HL-60 (cell line): ENCODE data around the gene ZNF469.

ENCODE experiments used
- DNase-seq, 2 experiments: peaks; one replicate each; pipeline ENCODE4 v3.0.0-alpha.2; 2010 to 2020; ENCODE audit warnings: low read depth in 1 of 2, low spot score in 1 of 2
- H3K27ac ChIP-seq: fragments of 250-450 bp; sonication (Bioruptor Pico); replicated peaks from 2 replicates; pipeline ENCODE4 v1.5.1; 2020; ENCODE audit warnings: mild to moderate bottlenecking, moderate library complexity
- H3K27me3 ChIP-seq: fragments of 250-450 bp; sonication (Bioruptor Pico); 2 replicates; pipeline ENCODE4 v1.5.1; 2021; ENCODE audit warnings: mild to moderate bottlenecking, moderate library complexity; ENCODE audit not compliant: insufficient read depth, poor library complexity, severe bottlenecking
- H3K4me3 ChIP-seq: replicated peaks from 2 replicates; pipeline ENCODE4 v1.5.1; 2011; ENCODE audit warnings: mild to moderate bottlenecking, control low read depth, low read length; ENCODE audit not compliant: insufficient read depth
- GABPA ChIP-seq: IDR thresholded peaks from 2 replicates; pipeline ENCODE4 v1.6.1; 2012; ENCODE audit warnings: low read depth
- POLR2AphosphoS5 ChIP-seq: IDR thresholded peaks from 2 replicates; pipeline ENCODE4 v1.6.1; 2012; ENCODE audit warnings: low read depth
- SPI1 ChIP-seq: IDR thresholded peaks from 2 replicates; pipeline ENCODE4 v1.6.1; 2012; ENCODE audit warnings: low read depth, mild to moderate bottlenecking, borderline replicate concordance
- TF ChIP-seq, protein P1 (sequence below): IDR thresholded peaks from one replicate; pipeline ENCODE4 v1.5.1; 2011; ENCODE audit warnings: low read length, control low read depth, inconsistent platforms; ENCODE audit not compliant: insufficient read depth
- TF ChIP-seq, protein P2 (sequence below): IDR thresholded peaks from 2 replicates; pipeline ENCODE4 v1.6.1; 2012; ENCODE audit warnings: low read depth; ENCODE audit not compliant: insufficient replicate concordance

ZNF469 gene

GRCh38 chr16:88334778-88335720 lies 47.7 kb upstream of the ZNF469 start:
- TF ChIP-seq SPI1 (no peak), POLR2AphosphoS5 (no peak), GABPA (no peak)
- TF ChIP-seq, protein P1, sequence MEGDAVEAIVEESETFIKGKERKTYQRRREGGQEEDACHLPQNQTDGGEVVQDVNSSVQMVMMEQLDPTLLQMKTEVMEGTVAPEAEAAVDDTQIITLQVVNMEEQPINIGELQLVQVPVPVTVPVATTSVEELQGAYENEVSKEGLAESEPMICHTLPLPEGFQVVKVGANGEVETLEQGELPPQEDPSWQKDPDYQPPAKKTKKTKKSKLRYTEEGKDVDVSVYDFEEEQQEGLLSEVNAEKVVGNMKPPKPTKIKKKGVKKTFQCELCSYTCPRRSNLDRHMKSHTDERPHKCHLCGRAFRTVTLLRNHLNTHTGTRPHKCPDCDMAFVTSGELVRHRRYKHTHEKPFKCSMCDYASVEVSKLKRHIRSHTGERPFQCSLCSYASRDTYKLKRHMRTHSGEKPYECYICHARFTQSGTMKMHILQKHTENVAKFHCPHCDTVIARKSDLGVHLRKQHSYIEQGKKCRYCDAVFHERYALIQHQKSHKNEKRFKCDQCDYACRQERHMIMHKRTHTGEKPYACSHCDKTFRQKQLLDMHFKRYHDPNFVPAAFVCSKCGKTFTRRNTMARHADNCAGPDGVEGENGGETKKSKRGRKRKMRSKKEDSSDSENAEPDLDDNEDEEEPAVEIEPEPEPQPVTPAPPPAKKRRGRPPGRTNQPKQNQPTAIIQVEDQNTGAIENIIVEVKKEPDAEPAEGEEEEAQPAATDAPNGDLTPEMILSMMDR, result no peak
- TF ChIP-seq, protein P2, sequence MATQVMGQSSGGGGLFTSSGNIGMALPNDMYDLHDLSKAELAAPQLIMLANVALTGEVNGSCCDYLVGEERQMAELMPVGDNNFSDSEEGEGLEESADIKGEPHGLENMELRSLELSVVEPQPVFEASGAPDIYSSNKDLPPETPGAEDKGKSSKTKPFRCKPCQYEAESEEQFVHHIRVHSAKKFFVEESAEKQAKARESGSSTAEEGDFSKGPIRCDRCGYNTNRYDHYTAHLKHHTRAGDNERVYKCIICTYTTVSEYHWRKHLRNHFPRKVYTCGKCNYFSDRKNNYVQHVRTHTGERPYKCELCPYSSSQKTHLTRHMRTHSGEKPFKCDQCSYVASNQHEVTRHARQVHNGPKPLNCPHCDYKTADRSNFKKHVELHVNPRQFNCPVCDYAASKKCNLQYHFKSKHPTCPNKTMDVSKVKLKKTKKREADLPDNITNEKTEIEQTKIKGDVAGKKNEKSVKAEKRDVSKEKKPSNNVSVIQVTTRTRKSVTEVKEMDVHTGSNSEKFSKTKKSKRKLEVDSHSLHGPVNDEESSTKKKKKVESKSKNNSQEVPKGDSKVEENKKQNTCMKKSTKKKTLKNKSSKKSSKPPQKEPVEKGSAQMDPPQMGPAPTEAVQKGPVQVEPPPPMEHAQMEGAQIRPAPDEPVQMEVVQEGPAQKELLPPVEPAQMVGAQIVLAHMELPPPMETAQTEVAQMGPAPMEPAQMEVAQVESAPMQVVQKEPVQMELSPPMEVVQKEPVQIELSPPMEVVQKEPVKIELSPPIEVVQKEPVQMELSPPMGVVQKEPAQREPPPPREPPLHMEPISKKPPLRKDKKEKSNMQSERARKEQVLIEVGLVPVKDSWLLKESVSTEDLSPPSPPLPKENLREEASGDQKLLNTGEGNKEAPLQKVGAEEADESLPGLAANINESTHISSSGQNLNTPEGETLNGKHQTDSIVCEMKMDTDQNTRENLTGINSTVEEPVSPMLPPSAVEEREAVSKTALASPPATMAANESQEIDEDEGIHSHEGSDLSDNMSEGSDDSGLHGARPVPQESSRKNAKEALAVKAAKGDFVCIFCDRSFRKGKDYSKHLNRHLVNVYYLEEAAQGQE, result no peak
- Histone ChIP-seq H3K27ac (no peak overlapping the region), H3K4me3 (no peak overlapping the region), H3K27me3 (no peaks in the 10 kb centered on the region)
- no peak for DNase-seq

- no peak for DNase-seq
- no peak overlapping the region for H3K27ac ChIP-seq
- no peaks in the 10 kb centered on the region for H3K27me3 ChIP-seq
- H3K4me3 ChIP-seq, result no peak overlapping the region
- TF ChIP-seq POLR2AphosphoS5, result no peak
- TF ChIP-seq SPI1, result no peak
- TF ChIP-seq, protein P1, result no peak
- TF ChIP-seq, protein P2, result no peak
- TF ChIP-seq GABPA, result no peak
These were observed 45.7 kb upstream of the ZNF469 start for GRCh38 chr16:88337021-88337420.

DNA sequence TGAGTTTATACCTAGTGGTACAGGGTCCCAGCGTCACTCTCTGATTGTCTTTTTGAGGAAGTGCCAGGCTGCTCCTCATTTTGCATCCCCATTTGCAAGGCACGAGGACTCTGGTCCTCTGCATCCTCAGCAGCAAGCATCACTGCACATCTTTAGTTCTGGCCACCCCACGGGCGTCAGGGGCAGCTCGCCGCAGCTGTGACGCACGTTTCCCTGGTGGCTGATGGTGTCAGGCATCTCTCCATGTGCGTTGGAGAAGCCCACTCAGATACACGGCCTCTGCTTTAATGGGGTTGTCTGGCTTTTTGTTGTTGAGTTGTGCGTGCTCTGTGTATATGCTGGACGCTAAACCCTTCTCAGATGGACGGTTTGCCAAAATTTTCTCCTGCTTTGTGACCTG lies 45.2 kb upstream of the ZNF469 start:
- Histone ChIP-seq H3K4me3 (no peak overlapping the region), H3K27me3 (no peaks in the 10 kb centered on the region), H3K27ac (no peak overlapping the region)
- no peak for DNase-seq
- TF ChIP-seq, protein P1, result no peak
- TF ChIP-seq GABPA, result no peak
- no peak for TF ChIP-seq POLR2AphosphoS5
- TF ChIP-seq, protein P2, result no peak
- TF ChIP-seq SPI1, result no peak; the same call in 1 of the 2 replicates
